Activated naive CD8-positive, alpha-beta T cell treated with anti-CD3 and anti-CD28 coated beads, Interleukin-2, amount 10 ng/mL, durations not matched to agents 7 days and 5 days (primary cell): ENCODE measurements around the gene RABGAP1L. TPM values are rescaled to one million over a fixed set of nuclear protein-coding genes. Genes with fewer than 3 reads are reported as not detected.
"Not testable (repeated sequence)": the region's sequence is repeated elsewhere in the genome, so short reads cannot be mapped to it uniquely, and the experiment has no call there.

ENCODE experiments used
- ATAC-seq: fragments of 150-1000 bp; cut with Tn5 transposase; one replicate; pipeline ENCODE4 v1.10.0; 2021; ENCODE audit warnings: low read depth, moderate library complexity
- POLR2A ChIA-PET: fragments of 350-600 bp; sonication (Branson Sonifier 250); formaldehyde crosslinking; loops from one replicate; lab custom pipeline; 2021; ENCODE audit warnings: antibody characterized with exemption; lab: Charles Lee
- DNase-seq: peaks from one replicate; pipeline ENCODE4 v3.0.0; 2021
- H3K27ac Mint-ChIP-seq: one replicate; pipeline ENCODE4 v1.8.0; 2022; ENCODE audit warnings: mild to moderate bottlenecking, mixed read lengths
- H3K27me3 Mint-ChIP-seq: one replicate; pipeline ENCODE4 v1.8.0; 2022; ENCODE audit warnings: mild to moderate bottlenecking, moderate library complexity, mixed read lengths
- H3K36me3 Mint-ChIP-seq: one replicate; pipeline ENCODE4 v1.8.0; 2021; ENCODE audit warnings: mild to moderate bottlenecking, mixed read lengths
- H3K4me1 Mint-ChIP-seq: one replicate; pipeline ENCODE4 v1.8.0; 2021; ENCODE audit warnings: mixed read lengths
- H3K4me3 Mint-ChIP-seq: one replicate; pipeline ENCODE4 v1.8.0; 2022; ENCODE audit warnings: mild to moderate bottlenecking, moderate library complexity, mixed read lengths
- H3K9me3 Mint-ChIP-seq: one replicate; pipeline ENCODE4 v1.8.0; 2021; ENCODE audit warnings: mixed read lengths
- total RNA-seq, 2 experiments: library from RNA; stranded (reverse); gene quantifications; one replicate each; pipeline ENCODE4 v1.2.3, GENCODE V29; 2021

Gene RABGAP1L
- total RNA-seq, 2 experiments from 2014 or later, result 64.8 to 69.9 TPM

GRCh38 chr1:175033953-175034352, 874.6 kb downstream of the RABGAP1L start:
- peaks cover 3% of the 10 kb centered on the region for H3K27me3 Mint-ChIP-seq
- H3K4me1 Mint-ChIP-seq, result peaks cover 6% of the 10 kb centered on the region
- H3K27ac Mint-ChIP-seq, result no peak overlapping the region
- POLR2A ChIA-PET, result no interaction called here
- ATAC-seq (no peak), DNase-seq (no peak)
- H3K36me3 Mint-ChIP-seq, result no peaks in the 10 kb centered on the region
- no peak overlapping the region for H3K4me3 Mint-ChIP-seq
- H3K9me3 Mint-ChIP-seq, result no peaks in the 10 kb centered on the region

GRCh38 chr1:175034775-175035174, 875.5 kb downstream of the RABGAP1L start:
- H3K4me3 Mint-ChIP-seq, result no peak overlapping the region
- peaks cover 2% of the 10 kb centered on the region for H3K4me1 Mint-ChIP-seq
- H3K27me3 Mint-ChIP-seq, result peaks cover 6% of the 10 kb centered on the region
- H3K27ac Mint-ChIP-seq, result no peak overlapping the region
- H3K36me3 Mint-ChIP-seq, result no peaks in the 10 kb centered on the region
- no peak for DNase-seq
- no peaks in the 10 kb centered on the region for H3K9me3 Mint-ChIP-seq
- POLR2A ChIA-PET, result no interaction called here
- ATAC-seq, result no peak

DNA sequence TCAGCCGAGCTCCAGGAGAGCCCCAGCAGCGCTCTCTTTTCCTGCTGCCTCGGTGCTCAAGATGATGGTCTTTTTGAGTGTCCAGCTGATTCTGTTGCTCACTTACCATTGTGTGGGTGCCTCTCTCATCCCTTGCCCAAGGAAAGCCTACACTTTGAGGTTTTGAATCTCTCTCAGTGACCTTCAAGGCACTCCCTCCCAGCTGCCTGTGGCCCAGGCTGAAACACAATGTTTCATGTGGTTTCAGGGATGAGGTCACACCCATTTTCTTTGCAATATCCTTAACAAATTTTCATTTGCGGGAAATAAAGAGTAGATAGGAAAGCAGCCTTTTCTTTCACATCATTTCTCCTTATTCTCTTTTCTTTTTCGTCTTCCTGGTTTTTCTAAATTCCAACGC, 876.5 kb downstream of the RABGAP1L start:
- Mint-ChIP-seq H3K27ac (no peak overlapping the region), H3K4me1 (no peaks in the 10 kb centered on the region), H3K27me3 (peaks cover 9% of the 10 kb centered on the region), H3K36me3 (no peaks in the 10 kb centered on the region), H3K4me3 (no peak overlapping the region), H3K9me3 (no peaks in the 10 kb centered on the region)
- ATAC-seq (no peak), DNase-seq (no peak)
- POLR2A ChIA-PET, result no interaction called here

- POLR2A ChIA-PET, result no interaction called here
- H3K4me1 Mint-ChIP-seq, result no peaks in the 10 kb centered on the region
Observed at GRCh38 chr1:175036476-175036875, 877.2 kb downstream of the RABGAP1L start.

DNA sequence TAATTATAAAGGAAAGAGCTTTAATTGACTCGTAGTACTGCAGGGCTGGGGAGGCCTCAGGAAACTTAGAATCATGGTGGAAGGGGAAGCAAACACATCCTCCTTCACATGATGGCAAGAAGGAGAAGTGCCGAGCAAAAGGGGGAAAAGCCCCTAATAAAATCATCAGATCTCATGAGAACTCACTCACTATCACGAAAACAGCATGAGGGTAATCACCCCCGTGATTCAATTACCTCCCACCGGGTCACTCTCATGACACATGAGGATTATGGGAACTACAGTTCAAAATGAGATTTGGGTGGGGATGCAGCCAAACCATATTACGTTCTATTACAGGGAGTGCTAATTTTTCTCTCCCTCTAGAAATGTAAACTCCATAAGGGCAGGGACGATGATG, 878.1 kb downstream of the RABGAP1L start:
- no peaks in the 10 kb centered on the region for H3K9me3 Mint-ChIP-seq
- no peaks in the 10 kb centered on the region for H3K36me3 Mint-ChIP-seq
- H3K4me3 Mint-ChIP-seq, result no peak overlapping the region
- no peak overlapping the region for H3K27ac Mint-ChIP-seq
- ATAC-seq, result no peak
- H3K27me3 Mint-ChIP-seq, result peaks cover 9% of the 10 kb centered on the region
- no peak for DNase-seq
- POLR2A ChIA-PET, result no interaction called here
- no peaks in the 10 kb centered on the region for H3K4me1 Mint-ChIP-seq

More at GRCh38 chr1:175036476-175036875, 877.2 kb downstream of the RABGAP1L start:
- Mint-ChIP-seq H3K27me3 (peaks cover 9% of the 10 kb centered on the region), H3K4me3 (no peak overlapping the region), H3K9me3 (no peaks in the 10 kb centered on the region), H3K36me3 (no peaks in the 10 kb centered on the region), H3K27ac (no peak overlapping the region)
- DNase-seq (no peak), ATAC-seq (no peak)

GRCh38 chr1:175040324-175040879, 881.1 kb downstream of the RABGAP1L start:
- H3K4me1 Mint-ChIP-seq, result no peaks in the 10 kb centered on the region
- POLR2A ChIA-PET, result no interaction called here
- ATAC-seq, result no peak
- H3K27me3 Mint-ChIP-seq, result peaks cover 6% of the 10 kb centered on the region
- no peaks in the 10 kb centered on the region for H3K9me3 Mint-ChIP-seq
- H3K27ac Mint-ChIP-seq, result no peak overlapping the region
- H3K4me3 Mint-ChIP-seq, result no peak overlapping the region
- no peak for DNase-seq
- no peaks in the 10 kb centered on the region for H3K36me3 Mint-ChIP-seq

GRCh38 chr1:175042650-175043049, 883.3 kb downstream of the RABGAP1L start:
- H3K4me1 Mint-ChIP-seq, result no peaks in the 10 kb centered on the region
- H3K27me3 Mint-ChIP-seq, result peaks cover 12% of the 10 kb centered on the region
- no peak for ATAC-seq
- no peak for DNase-seq
- H3K36me3 Mint-ChIP-seq, result no peaks in the 10 kb centered on the region
- no peak overlapping the region for H3K4me3 Mint-ChIP-seq
- H3K27ac Mint-ChIP-seq, result no peak overlapping the region
- POLR2A ChIA-PET, result no interaction called here
- no peaks in the 10 kb centered on the region for H3K9me3 Mint-ChIP-seq

- H3K4me3 Mint-ChIP-seq, result no peak overlapping the region
- ATAC-seq (no peak), DNase-seq (no peak)
- H3K9me3 Mint-ChIP-seq, result no peaks in the 10 kb centered on the region
- H3K4me1 Mint-ChIP-seq, result no peaks in the 10 kb centered on the region
- peaks cover 19% of the 10 kb centered on the region for H3K27me3 Mint-ChIP-seq
- POLR2A ChIA-PET, result no interaction called here
- H3K36me3 Mint-ChIP-seq, result no peaks in the 10 kb centered on the region
- no peak overlapping the region for H3K27ac Mint-ChIP-seq
Observed at GRCh38 chr1:175043824-175044223, 884.5 kb downstream of the RABGAP1L start.

- ATAC-seq, H3K9me3 Mint-ChIP-seq, H3K4me1 Mint-ChIP-seq, POLR2A ChIA-PET, H3K27ac Mint-ChIP-seq, H3K4me3 Mint-ChIP-seq, DNase-seq, H3K36me3 Mint-ChIP-seq: not testable (repeated sequence)
- peaks cover 22% of the 10 kb centered on the region for H3K27me3 Mint-ChIP-seq
Observed at GRCh38 chr1:175044591-175044990, 885.3 kb downstream of the RABGAP1L start.

Other genes with a start within 250 kb of the RABGAP1L start
- not detected for gene SERPINC1, start 242.2 kb upstream of the RABGAP1L start, total RNA-seq
- gene RC3H1, start 137.2 kb upstream of the RABGAP1L start, total RNA-seq, result 10 to 100 TPM; 37.2 to 41.7 TPM